Measurements from ENCODE around the gene CD47.

- TF ChIP-seq EP300 (IDR thresholded peaks at IDR 0.05) (no peak), CTCF (IDR thresholded peaks at IDR 0.05) (no peak)
Measured at GRCh38 chr3:107994181-107994580, 96.7 kb downstream of the CD47 start.

Data from sigmoid colon (tissue), 4 donors.